IPS-15b (cell line): ENCODE measurements around the gene TMCO2.

Experiments used
- H3K27me3 ChIP-seq: one replicate; pipeline ENCODE4 v1.6.1; 2013; ENCODE audit warnings: low read length; ENCODE audit not compliant: control insufficient read depth, insufficient read depth
- H3K36me3 ChIP-seq: one replicate; pipeline ENCODE4 v1.6.1; 2013; ENCODE audit warnings: low read length; ENCODE audit not compliant: control insufficient read depth, insufficient read depth
- H3K4me1 ChIP-seq: one replicate; pipeline ENCODE4 v1.6.1; 2013; ENCODE audit warnings: mild to moderate bottlenecking, low read length; ENCODE audit not compliant: control insufficient read depth, insufficient read depth
- H3K4me3 ChIP-seq: one replicate; pipeline ENCODE4 v1.5.1; 2013; ENCODE audit warnings: low read depth, low read length
- H3K9ac ChIP-seq: one replicate; pipeline ENCODE4 v1.6.1; 2013; ENCODE audit warnings: low read depth, mild to moderate bottlenecking, low read length
- H3K9me3 ChIP-seq: one replicate; pipeline ENCODE4 v1.6.1; 2013; ENCODE audit warnings: mild to moderate bottlenecking, low read length; ENCODE audit not compliant: control insufficient read depth, insufficient read depth

Gene TMCO2

DNA sequence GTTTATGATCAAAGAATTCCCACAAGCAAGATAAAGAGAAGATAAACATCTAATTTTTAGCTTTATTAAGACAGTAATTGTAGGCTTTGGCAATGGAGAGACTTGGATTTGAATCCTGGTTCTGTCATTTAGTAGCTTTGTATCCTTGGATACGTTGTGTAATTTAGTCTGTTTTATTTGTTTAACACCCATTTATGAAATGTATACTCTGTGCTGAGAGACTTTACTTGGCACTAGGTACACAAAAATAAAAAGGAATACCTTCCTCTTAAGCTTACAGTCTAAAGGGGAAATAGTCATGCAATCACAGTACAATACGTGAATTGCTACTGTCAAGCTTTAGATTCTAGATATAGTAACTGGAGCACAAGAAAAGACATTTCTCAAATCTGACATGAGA lies 34.1 kb downstream of the TMCO2 start:
- Histone ChIP-seq H3K4me3 (no peak overlapping the region), H3K9me3 (no peaks in the 10 kb centered on the region), H3K27me3 (no peaks in the 10 kb centered on the region), H3K36me3 (no peaks in the 10 kb centered on the region), H3K9ac (no peak overlapping the region), H3K4me1 (no peaks in the 10 kb centered on the region)

DNA sequence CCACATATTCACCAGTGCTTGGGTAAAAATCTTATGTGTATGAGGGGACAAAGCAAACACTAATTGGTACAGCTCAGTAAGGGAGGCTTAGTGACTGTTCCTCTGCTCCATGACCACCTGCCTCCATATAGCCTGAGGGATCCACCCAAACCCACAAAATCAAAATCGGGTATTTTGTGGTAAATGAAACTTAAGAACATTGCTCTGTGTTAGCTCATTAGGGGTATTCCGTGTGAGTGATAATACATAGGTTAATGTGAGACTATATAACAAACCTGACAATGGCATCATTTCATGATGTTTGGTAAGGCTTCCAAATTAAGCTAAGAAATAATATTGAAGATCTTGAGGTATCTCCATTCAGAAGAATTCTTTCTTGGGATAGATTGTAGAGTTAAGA lies 43.6 kb downstream of the TMCO2 start:
- no peak overlapping the region for H3K4me3 ChIP-seq
- peaks cover 4% of the 10 kb centered on the region for H3K4me1 ChIP-seq
- no peaks in the 10 kb centered on the region for H3K9me3 ChIP-seq
- H3K9ac ChIP-seq, result no peak overlapping the region
- peaks cover 10% of the 10 kb centered on the region for H3K36me3 ChIP-seq
- no peaks in the 10 kb centered on the region for H3K27me3 ChIP-seq

DNA sequence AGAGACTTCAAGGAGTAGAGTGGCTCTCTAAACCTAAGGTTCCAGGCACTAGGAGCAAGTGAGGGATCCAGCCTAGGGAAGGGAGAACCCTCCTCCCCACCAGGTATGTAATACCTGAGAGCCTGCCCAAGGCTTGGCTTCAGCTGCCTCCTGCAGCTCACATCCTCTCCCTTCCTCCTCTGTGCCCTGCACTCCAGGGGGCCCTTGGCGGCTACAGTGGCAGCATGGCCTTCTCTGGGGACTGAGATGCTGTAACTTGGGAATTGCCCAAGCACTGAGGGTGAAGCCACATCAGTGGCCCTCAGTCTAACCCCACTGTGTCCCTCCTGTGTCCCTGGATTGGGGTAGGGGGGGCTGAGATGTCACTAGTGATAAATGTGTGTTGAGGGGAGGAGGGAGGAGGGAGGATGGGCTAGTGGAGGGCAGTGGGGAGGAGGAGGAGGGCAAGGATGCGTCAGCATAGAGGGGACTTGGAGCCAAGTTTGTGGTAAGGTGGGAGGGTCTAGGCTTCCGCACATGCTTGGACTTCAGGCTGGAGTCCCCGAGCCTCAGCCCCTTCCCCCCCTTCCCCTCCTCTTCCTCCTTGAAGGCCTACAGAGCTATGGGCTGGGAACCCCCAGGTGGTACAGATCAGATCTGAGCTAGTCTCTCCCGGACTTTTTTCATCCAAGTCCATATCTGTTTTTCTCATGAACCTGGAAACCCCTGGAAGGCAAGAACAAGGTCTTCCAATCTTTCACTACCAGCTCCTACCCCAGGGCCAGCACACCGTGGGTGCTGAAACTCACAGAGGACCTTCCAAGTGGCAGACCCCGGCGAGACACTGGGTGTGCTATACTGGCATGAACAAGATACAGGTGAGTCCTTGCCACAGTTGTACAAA lies 51.9 kb downstream of the TMCO2 start:
- no peaks in the 10 kb centered on the region for H3K4me1 ChIP-seq
- no peak overlapping the region for H3K4me3 ChIP-seq
- no peaks in the 10 kb centered on the region for H3K36me3 ChIP-seq
- no peak overlapping the region for H3K9ac ChIP-seq
- no peaks in the 10 kb centered on the region for H3K27me3 ChIP-seq
- H3K9me3 ChIP-seq, result no peaks in the 10 kb centered on the region

GRCh38 chr1:40300249-40300567 lies 52.5 kb downstream of the TMCO2 start:
- no peaks in the 10 kb centered on the region for H3K9me3 ChIP-seq
- H3K9ac ChIP-seq, result no peak overlapping the region
- no peak overlapping the region for H3K4me3 ChIP-seq
- H3K36me3 ChIP-seq, result no peaks in the 10 kb centered on the region
- no peaks in the 10 kb centered on the region for H3K4me1 ChIP-seq
- H3K27me3 ChIP-seq, result no peaks in the 10 kb centered on the region

- H3K9me3 ChIP-seq, result no peaks in the 10 kb centered on the region
- no peaks in the 10 kb centered on the region for H3K36me3 ChIP-seq
- H3K27me3 ChIP-seq, result no peaks in the 10 kb centered on the region
- H3K4me1 ChIP-seq, result no peaks in the 10 kb centered on the region
- H3K9ac ChIP-seq, result no peak overlapping the region
- H3K4me3 ChIP-seq, result no peak overlapping the region
These were observed 52.9 kb downstream of the TMCO2 start for GRCh38 chr1:40300651-40301050.

GRCh38 chr1:40301066-40301465 lies 53.3 kb downstream of the TMCO2 start:
- Histone ChIP-seq H3K27me3 (no peaks in the 10 kb centered on the region), H3K9ac (no peak overlapping the region), H3K36me3 (no peaks in the 10 kb centered on the region), H3K4me3 (no peak overlapping the region), H3K4me1 (no peaks in the 10 kb centered on the region), H3K9me3 (no peaks in the 10 kb centered on the region)
